GM12801 (cell line): Measurements from ENCODE around the gene SPI1.

Source experiments
- TF ChIP-seq, protein P1 (sequence below): IDR thresholded peaks from one replicate; pipeline ENCODE4 v1.5.1; 2011; ENCODE audit warnings: control low read depth; ENCODE audit not compliant: insufficient read length; ENCODE audit errors: extremely low read depth

SPI1 gene

DNA sequence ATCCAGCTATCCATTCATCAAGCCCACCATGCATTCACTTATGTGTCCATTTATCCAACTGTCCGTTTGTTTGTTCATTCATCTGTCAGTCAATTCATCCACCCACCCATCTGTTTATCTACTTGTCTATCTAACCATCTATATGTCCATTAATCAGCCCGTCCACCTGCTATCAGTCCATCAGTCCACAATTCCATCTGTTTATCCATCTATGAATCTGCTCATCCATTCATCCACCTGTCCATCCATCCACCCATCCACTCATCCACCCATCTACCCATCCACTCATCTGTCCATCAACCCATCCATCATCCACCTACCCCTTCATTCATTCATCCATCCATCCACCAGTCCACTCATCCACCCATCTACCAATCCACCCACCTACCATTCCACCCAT lies 970 bp upstream of the SPI1 start:
- TF ChIP-seq, protein P1, sequence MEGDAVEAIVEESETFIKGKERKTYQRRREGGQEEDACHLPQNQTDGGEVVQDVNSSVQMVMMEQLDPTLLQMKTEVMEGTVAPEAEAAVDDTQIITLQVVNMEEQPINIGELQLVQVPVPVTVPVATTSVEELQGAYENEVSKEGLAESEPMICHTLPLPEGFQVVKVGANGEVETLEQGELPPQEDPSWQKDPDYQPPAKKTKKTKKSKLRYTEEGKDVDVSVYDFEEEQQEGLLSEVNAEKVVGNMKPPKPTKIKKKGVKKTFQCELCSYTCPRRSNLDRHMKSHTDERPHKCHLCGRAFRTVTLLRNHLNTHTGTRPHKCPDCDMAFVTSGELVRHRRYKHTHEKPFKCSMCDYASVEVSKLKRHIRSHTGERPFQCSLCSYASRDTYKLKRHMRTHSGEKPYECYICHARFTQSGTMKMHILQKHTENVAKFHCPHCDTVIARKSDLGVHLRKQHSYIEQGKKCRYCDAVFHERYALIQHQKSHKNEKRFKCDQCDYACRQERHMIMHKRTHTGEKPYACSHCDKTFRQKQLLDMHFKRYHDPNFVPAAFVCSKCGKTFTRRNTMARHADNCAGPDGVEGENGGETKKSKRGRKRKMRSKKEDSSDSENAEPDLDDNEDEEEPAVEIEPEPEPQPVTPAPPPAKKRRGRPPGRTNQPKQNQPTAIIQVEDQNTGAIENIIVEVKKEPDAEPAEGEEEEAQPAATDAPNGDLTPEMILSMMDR, result no peak

DNA sequence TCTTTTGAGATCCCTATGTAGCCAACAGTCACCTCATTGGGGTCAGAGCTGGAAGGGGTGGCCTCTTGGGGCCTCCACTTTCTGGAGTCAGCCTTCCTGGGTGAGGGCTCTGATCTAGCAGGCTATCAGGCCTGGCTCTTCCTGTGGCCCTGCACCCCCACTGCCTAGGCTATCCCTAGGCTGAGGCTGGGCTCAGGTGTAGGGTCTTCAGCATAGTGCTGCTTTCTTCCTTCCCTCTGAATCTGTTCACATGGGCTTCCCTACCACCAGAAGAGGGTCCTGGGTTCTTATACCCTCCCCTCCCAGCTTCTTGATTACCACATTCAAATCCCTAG lies 456 bp upstream of the SPI1 start:
- TF ChIP-seq, protein P1, result no peak

DNA sequence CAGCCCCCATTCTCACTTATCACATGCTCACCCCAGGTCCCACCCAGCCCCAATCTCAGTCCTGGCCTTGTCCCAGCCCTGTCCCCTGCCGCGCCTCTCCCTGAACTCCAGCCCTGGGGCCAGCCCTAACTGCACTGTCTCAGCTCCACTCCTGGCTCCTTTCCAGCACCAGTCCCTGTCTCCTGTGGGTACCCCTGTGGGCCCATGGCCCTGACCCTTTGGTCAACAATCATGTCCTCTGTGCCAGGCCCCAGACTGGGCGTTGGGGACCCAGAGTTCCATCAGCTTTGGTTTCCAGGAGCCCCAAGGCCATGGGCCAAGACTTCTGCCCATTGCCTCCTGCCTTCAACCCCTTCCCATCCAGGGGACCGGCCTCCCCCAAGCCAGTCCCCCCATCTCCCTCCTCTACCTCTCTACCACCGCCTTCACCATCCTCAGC lies 757 bp downstream of the SPI1 start:
- TF ChIP-seq, protein P1, result no peak

DNA sequence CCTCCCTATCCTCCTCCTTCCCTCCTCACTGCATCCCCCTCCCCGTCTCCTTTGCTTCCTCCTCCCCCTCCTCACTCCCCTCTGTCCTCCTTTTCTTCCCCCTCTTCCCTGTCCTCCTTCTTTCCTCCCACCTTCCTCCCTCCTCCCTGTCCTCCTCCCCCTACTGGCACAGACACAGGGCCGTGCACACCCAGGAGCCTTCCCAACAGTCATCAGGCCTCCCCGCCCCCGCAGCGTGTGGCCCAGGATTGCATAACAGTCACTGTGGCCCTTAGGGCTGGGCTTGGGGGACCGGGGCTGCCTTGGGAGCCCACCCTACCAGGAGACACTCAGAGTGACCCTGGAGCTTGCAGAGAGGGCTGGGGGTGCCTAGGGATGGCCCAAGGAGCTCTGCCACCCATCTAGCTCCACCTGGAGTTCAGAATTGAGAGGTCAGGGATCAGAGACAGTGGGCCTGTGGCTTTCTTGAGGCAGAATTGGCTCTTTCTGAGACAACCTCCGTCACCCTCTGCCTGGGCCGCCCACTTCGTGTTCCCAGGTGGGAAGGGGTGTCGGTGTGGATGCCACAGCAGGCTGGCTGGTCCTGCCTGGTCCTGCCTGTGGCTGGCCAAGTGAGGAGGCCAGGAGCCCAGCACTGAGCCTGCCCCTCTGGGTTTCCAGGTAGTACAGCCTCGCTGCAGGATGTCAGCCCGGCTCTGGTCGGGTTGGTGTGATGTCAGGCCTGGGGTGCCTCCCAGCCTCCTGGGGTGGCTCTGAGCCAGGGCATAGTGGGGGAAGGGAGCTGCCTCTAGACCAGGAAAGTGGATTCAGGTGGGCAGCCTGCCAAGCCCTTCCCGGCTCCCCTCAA lies 1.6 kb downstream of the SPI1 start:
- TF ChIP-seq, protein P1, result no peak

GRCh38 chr11:47376107-47376524 lies 2.2 kb downstream of the SPI1 start:
- TF ChIP-seq, protein P1, result no peak

DNA sequence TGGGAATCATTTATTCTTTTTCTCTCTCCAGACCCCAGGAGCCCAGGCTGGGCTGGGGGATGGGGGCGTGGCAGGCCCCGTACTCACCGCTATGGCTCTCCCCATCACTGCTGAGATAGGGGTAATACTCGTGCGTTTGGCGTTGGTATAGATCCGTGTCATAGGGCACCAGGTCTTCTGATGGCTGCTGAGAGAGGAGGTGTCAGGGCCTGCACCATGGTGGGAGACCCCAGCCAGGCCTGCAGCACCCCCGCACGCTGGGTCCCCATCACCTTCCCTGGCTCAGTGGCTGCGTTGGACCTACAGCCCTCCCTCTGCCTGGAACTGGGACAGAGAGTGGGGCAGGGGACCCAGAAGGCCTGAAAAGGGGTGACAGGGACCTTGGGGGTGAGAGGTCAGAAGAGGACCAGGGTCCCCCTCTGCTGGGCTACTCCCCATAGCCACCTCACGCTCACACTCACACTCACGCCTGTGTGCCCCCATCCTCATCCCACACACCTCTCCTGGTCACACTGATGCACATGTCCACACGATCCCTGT lies 2.7 kb downstream of the SPI1 start:
- TF ChIP-seq, protein P1, result no peak

GRCh38 chr11:47375020-47375419 lies 3.3 kb downstream of the SPI1 start:
- TF ChIP-seq, protein P1, result no peak
